ENCODE measurements around the gene GPR37L1. TPM values are rescaled to one million over a fixed set of nuclear protein-coding genes. Genes with fewer than 3 reads are reported as not detected.

Gene GPR37L1
- total RNA-seq, 1 donor from 2014 or later: not detected

DNA sequence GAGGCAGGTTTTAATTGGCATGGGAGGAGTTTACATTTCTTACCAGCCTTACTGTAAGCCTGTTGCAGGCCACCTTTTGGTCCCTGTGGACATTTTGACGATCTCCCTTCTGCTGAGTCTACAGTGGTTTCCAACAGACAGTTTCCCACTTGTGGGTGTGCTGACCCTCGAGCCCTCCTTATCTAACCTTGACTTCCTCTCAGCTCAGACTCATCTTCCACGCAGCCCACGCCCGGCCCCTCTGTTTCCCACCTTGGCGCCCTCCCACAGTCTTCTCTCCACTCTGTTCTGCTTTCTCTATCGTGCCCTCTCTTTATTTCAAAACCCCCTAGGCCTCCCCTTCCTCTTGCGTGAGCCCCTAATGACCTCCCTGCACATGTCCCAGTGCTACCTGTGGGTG, 27.9 kb downstream of the GPR37L1 start:
- Mint-ChIP-seq H3K27ac (ENCODE audit: unreplicated experiment) (no peak overlapping the region), H3K4me3 (ENCODE audit: unreplicated experiment) (no peak overlapping the region), H3K36me3 (ENCODE audit: unreplicated experiment) (no peaks in the 10 kb centered on the region), H3K9me3 (ENCODE audit: unreplicated experiment) (no peaks in the 10 kb centered on the region), H3K27me3 (ENCODE audit: unreplicated experiment) (peaks cover 3% of the 10 kb centered on the region), H3K4me1 (ENCODE audit: unreplicated experiment) (peaks cover 7% of the 10 kb centered on the region)
- TF ChIP-seq, protein P1, sequence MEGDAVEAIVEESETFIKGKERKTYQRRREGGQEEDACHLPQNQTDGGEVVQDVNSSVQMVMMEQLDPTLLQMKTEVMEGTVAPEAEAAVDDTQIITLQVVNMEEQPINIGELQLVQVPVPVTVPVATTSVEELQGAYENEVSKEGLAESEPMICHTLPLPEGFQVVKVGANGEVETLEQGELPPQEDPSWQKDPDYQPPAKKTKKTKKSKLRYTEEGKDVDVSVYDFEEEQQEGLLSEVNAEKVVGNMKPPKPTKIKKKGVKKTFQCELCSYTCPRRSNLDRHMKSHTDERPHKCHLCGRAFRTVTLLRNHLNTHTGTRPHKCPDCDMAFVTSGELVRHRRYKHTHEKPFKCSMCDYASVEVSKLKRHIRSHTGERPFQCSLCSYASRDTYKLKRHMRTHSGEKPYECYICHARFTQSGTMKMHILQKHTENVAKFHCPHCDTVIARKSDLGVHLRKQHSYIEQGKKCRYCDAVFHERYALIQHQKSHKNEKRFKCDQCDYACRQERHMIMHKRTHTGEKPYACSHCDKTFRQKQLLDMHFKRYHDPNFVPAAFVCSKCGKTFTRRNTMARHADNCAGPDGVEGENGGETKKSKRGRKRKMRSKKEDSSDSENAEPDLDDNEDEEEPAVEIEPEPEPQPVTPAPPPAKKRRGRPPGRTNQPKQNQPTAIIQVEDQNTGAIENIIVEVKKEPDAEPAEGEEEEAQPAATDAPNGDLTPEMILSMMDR (IDR thresholded peaks at IDR 0.05): no peak
- no peak for DNase-seq (ENCODE audit: extremely low spot score, unreplicated experiment)

DNA sequence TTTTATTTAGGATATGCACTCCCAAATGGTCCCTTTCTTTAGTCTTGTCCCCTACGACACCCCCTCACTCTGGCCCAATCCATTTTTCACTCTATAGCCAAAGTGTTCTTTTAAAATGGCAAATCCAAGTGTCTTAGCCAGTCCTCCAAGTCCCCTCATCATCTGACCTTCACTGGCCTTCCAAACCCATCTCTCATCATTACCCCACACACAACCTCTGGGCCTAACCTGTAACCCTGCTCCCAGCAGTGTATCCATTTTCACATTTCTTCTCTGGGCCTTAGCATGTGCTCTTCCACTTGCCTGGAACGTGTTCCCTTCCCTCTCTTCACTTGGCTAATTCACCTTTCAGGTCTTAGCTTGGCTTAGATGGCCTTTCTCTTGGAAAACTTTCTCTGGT, 28.3 kb downstream of the GPR37L1 start:
- no peak for DNase-seq (ENCODE audit: extremely low spot score, unreplicated experiment)
- Mint-ChIP-seq H3K27ac (ENCODE audit: unreplicated experiment) (no peak overlapping the region), H3K9me3 (ENCODE audit: unreplicated experiment) (no peaks in the 10 kb centered on the region), H3K4me3 (ENCODE audit: unreplicated experiment) (no peak overlapping the region), H3K4me1 (ENCODE audit: unreplicated experiment) (peaks cover 5% of the 10 kb centered on the region), H3K27me3 (ENCODE audit: unreplicated experiment) (peaks cover 3% of the 10 kb centered on the region), H3K36me3 (ENCODE audit: unreplicated experiment) (no peaks in the 10 kb centered on the region)
- TF ChIP-seq, protein P1 (IDR thresholded peaks at IDR 0.05): no peak

DNA sequence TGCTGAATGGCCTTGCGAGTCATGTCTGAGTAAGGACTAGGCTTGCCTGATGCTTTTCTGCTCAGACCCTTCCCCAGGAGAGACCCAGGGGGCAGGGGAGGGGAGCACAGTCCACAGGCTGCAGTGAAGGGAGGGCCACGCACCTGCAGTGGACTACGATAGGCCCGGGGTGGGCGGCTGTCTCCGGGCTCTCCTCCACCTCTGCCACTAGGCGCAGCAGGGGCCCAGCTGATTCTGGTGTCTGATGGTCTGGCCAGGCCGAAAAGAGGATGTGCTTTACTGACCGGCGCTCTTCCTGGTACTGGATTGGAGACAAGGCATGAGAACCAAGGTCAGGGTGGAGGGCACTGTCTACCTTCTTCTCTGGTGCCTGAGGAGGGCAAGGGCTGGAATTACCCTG, 29.7 kb downstream of the GPR37L1 start:
- TF ChIP-seq, protein P1 (IDR thresholded peaks at IDR 0.05): no peak
- no peaks in the 10 kb centered on the region for H3K36me3 Mint-ChIP-seq (ENCODE audit: unreplicated experiment)

DNA sequence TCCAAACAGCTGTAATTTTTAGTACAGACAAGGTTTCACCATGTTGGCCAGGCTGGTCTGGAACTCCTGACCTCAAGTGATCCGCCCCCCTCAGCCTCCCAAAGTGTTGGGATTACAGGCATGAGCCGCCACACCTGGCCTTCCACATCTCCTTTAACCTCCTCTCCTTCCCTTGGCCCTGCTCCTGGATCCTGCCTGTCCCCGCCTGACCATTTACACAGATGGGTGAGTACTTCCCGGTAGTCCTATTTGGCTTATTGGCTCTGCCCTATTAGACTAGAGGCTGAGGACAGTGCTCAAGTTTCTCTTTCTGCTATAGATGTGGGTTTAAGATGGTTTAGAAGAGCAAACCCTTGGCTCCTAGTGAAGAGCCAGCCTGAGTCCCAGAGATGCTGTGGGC, 30.6 kb downstream of the GPR37L1 start:
- Mint-ChIP-seq H3K9me3 (ENCODE audit: unreplicated experiment) (no peaks in the 10 kb centered on the region), H3K4me1 (ENCODE audit: unreplicated experiment) (peaks cover 7% of the 10 kb centered on the region), H3K27me3 (ENCODE audit: unreplicated experiment) (peaks cover 3% of the 10 kb centered on the region), H3K4me3 (ENCODE audit: unreplicated experiment) (no peak overlapping the region), H3K27ac (ENCODE audit: unreplicated experiment) (no peak overlapping the region), H3K36me3 (ENCODE audit: unreplicated experiment) (no peaks in the 10 kb centered on the region)
- no peak for DNase-seq (ENCODE audit: extremely low spot score, unreplicated experiment)
- TF ChIP-seq, protein P1 (IDR thresholded peaks at IDR 0.05): no peak

More for the DNA sequence above, 29.7 kb downstream of the GPR37L1 start:
- Mint-ChIP-seq H3K27me3 (ENCODE audit: unreplicated experiment) (peaks cover 3% of the 10 kb centered on the region), H3K4me1 (ENCODE audit: unreplicated experiment) (peaks cover 7% of the 10 kb centered on the region), H3K4me3 (ENCODE audit: unreplicated experiment) (no peak overlapping the region), H3K9me3 (ENCODE audit: unreplicated experiment) (no peaks in the 10 kb centered on the region), H3K27ac (ENCODE audit: unreplicated experiment) (no peak overlapping the region)
- no peak for DNase-seq (ENCODE audit: extremely low spot score, unreplicated experiment)

DNA sequence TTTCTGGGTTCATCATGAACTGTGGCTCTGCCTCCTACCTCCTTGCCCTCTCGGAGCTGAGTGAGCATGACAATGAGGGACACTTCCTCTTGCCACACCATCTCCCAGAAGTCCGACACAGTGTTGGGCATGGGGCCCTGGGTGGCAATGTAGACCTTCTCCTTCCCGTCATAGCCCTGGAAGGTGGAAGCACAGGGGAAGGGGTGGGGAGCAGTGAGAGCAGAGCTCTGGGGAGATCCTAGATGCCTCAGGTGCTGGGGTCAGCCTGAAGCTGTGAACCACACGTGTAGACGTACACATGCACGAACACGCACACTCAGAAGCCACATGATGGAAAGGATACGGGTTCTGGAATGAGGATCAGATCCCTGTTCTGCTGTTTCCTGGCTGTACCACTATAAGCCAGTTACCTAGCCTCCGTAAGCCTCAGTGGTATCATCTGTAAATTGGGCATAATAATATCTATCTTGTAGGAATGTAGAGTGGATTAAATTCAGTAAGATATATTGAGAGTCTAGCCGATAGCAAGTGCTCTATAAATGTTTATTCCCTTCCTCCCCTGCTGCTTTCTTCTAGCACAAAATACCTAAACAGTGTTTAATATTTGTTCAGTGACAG, 31.5 kb downstream of the GPR37L1 start:
- Mint-ChIP-seq H3K27ac (ENCODE audit: unreplicated experiment) (peak overlapping the region; percentile 31), H3K4me1 (ENCODE audit: unreplicated experiment) (peaks cover 7% of the 10 kb centered on the region), H3K9me3 (ENCODE audit: unreplicated experiment) (no peaks in the 10 kb centered on the region), H3K27me3 (ENCODE audit: unreplicated experiment) (peaks cover 3% of the 10 kb centered on the region), H3K4me3 (ENCODE audit: unreplicated experiment) (no peak overlapping the region), H3K36me3 (ENCODE audit: unreplicated experiment) (no peaks in the 10 kb centered on the region)
- TF ChIP-seq, protein P1 (IDR thresholded peaks at IDR 0.05): no peak
- DNase-seq (ENCODE audit: extremely low spot score, unreplicated experiment): no peak

All from osteocyte (in vitro differentiated cells).